Mucosa of stomach (tissue), 1 donor: ENCODE data around the gene MYRFL.
"Not testable (repeated sequence)": the region's sequence is repeated elsewhere in the genome, so short reads cannot be mapped to it uniquely, and the experiment has no call there.

Experiments
- H3K27me3 ChIP-seq: one replicate; pipeline ENCODE4 v1.7.0; 2013; ENCODE audit warnings: mild to moderate bottlenecking, low read length; ENCODE audit not compliant: control insufficient read depth, insufficient read depth
- H3K36me3 ChIP-seq: one replicate; pipeline ENCODE4 v1.7.0; 2013; ENCODE audit warnings: low read length; ENCODE audit not compliant: control insufficient read depth, insufficient read depth
- H3K4me1 ChIP-seq: one replicate; pipeline ENCODE4 v1.7.0; 2013; ENCODE audit warnings: mild to moderate bottlenecking, low read length; ENCODE audit not compliant: control insufficient read depth, insufficient read depth
- H3K4me3 ChIP-seq: one replicate; pipeline ENCODE4 v1.7.0; 2013; ENCODE audit warnings: low read length
- H3K9ac ChIP-seq: one replicate; pipeline ENCODE4 v1.7.0; 2013; ENCODE audit warnings: mild to moderate bottlenecking, low read length, moderate library complexity
- H3K9me3 ChIP-seq: one replicate; pipeline ENCODE4 v1.7.0; 2013; ENCODE audit warnings: mild to moderate bottlenecking, low read length, moderate library complexity; ENCODE audit not compliant: control insufficient read depth
- donor health status: Pancreatic carcinoma.

Gene MYRFL

DNA sequence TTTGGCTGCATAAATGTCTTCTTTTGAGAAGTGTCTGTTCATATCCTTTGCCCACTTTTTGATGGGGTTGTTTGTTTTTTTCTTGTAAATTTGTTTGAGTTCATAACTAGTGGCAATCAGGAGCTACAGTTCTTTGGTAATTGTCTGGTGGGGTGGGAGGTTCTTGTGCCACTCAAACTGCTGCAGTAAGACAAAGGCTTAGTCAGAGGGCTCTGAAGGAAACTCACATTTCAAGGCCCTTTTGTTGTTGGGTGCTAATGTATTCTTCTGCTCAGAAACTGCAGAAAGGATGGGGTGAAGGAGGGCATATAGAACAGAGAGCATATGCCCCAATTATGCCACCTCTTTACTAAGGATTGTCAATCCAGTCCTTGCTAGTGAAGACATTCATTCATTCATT lies 21.9 kb downstream of the MYRFL start:
- H3K27me3 ChIP-seq, result no peaks in the 10 kb centered on the region
- H3K9ac ChIP-seq, result no peak overlapping the region
- H3K4me1 ChIP-seq, result no peaks in the 10 kb centered on the region
- H3K36me3 ChIP-seq, result no peaks in the 10 kb centered on the region
- no peak overlapping the region for H3K4me3 ChIP-seq
- H3K9me3 ChIP-seq, result no peaks in the 10 kb centered on the region

DNA sequence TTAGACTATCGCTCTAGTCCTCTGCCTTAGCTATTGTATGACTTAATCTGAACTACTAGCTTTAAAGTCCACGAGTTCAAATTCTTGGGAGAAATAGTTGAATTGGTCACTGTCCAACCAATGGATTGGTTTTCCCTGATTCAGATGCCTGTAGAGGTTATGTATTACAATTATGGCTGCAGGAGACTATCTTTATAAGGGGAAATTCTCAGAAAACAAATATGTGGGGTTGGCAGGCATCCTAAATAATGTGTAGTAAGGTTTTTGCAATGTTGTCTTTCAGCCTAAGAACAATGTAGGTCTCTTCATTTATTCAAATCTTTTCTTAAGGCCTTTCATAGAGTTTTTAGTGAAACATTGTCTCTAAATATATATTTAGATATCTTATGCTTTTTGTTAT lies 26.9 kb downstream of the MYRFL start:
- Histone ChIP-seq H3K27me3 (no peaks in the 10 kb centered on the region), H3K4me3 (no peak overlapping the region), H3K9ac (no peak overlapping the region), H3K36me3 (no peaks in the 10 kb centered on the region), H3K4me1 (no peaks in the 10 kb centered on the region), H3K9me3 (no peaks in the 10 kb centered on the region)

DNA sequence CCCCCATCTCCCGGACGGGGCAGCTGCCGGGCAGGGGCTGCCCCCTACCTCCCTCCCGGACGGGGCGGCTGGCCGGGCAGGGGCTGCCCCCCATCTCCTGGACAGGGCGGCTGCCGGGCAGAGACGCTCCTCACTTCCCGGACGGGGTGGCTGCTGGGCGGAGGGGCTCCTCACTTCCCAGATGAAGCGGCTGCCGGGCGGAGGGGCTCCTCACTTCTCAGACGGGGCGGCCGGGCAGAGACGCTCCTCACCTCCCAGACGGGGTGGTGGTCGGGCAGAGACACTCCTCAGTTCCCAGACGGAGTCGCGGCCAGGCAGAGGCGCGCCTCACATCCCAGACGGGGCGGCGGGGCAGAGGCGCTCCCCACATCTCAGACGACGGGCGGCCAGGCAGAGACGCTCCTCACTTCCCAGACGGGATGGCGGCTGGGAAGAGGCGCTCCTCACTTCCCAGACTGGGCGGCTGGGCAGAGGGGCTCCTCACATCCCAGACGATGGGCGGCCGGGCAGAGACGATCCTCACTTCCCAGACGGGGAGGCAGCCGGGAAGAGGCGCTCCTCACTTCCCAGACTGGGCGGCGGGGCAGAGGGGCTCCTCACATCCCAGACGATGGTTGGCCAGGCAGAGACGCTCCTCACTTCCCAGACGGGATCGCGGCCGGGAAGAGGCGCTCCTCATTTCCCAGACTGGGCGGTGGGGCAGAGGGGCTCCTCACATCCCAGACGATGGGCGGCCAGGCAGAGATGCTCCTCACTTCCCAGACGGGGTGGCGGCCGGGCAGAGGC lies 28.3 kb downstream of the MYRFL start:
- H3K9me3 ChIP-seq, H3K36me3 ChIP-seq, H3K4me1 ChIP-seq, H3K4me3 ChIP-seq, H3K27me3 ChIP-seq, H3K9ac ChIP-seq: not testable (repeated sequence)

DNA sequence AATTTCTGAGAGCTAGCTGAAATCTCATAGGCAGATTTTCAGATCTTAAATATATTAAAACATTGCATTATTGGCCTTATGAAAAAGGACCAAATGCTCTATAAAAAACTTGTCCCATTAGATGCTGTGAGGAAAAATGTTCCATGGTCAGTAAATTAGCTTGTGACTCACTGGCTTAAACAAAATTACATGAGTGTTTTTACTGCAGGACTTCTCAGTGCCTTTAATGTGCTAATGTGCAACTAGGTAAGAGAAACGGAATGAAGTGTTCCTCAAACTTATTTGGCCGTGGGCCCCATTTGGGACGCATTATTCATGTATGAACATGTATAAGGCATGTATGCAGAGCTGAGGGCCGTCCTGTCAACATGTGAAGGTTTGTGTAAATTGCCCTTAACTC lies 41.7 kb downstream of the MYRFL start:
- Histone ChIP-seq H3K9me3 (no peaks in the 10 kb centered on the region), H3K36me3 (no peaks in the 10 kb centered on the region), H3K4me1 (no peaks in the 10 kb centered on the region), H3K27me3 (no peaks in the 10 kb centered on the region), H3K9ac (no peak overlapping the region), H3K4me3 (no peak overlapping the region)

DNA sequence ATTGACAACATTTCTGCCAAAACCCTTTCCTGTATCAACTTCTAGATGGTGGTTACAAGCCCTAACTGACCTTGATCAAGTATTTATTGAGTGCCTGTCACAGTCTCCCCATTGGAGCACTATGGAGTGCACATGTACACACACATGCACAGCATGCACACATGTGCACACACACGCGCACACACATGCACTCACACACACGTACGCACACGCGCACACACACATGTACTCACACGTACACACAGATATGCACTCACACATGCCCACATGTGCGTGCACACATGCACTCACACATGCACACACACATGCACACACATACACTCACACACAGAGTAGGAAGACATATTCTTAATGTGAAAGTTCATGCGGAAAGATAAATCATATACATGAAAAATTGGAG lies 43.7 kb downstream of the MYRFL start:
- Histone ChIP-seq H3K4me1 (no peaks in the 10 kb centered on the region), H3K9me3 (no peaks in the 10 kb centered on the region), H3K9ac (no peak overlapping the region), H3K4me3 (no peak overlapping the region), H3K36me3 (no peaks in the 10 kb centered on the region), H3K27me3 (no peaks in the 10 kb centered on the region)

DNA sequence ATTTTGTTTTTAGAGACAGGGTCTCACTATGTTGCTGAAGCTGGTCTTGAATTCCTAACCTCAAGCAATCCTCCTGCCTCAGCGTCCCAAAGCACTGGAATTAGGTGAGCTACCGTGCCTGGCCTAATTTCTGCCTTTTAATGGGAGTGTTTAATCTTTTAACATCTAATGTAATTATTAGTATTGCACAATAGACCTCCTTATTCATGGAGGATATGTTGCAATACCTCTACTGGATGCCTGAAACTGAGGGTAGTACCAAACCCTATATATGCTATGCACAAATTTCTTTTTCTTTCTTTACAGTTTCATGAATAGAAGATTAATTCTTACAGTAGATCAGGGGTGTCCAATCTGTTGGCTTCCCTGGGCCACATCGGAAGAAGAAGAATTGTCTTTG lies 47.8 kb downstream of the MYRFL start:
- Histone ChIP-seq H3K4me3 (no peak overlapping the region), H3K9me3 (no peaks in the 10 kb centered on the region), H3K4me1 (no peaks in the 10 kb centered on the region), H3K36me3 (no peaks in the 10 kb centered on the region), H3K9ac (no peak overlapping the region), H3K27me3 (no peaks in the 10 kb centered on the region)

DNA sequence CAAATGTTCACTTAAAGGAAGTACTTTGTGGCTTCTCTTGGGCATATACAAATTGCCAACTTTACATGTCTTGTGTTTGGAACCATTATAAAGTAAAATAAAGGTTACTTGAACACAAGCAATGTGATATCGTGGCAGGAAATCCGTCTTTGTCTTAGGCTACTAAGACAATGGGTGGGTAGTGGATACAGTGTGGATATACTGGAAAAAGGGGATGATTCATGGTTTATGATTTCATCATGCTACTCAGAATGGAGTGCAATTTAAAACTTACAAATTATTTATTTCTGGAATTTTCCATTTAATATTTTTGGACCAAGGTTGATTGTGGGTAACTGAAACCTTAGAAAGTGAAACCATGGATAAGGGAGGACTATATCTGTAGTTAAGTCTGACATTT lies 48.4 kb downstream of the MYRFL start:
- no peak overlapping the region for H3K4me3 ChIP-seq
- H3K27me3 ChIP-seq, result no peaks in the 10 kb centered on the region
- no peaks in the 10 kb centered on the region for H3K9me3 ChIP-seq
- no peaks in the 10 kb centered on the region for H3K4me1 ChIP-seq
- H3K36me3 ChIP-seq, result no peaks in the 10 kb centered on the region
- no peak overlapping the region for H3K9ac ChIP-seq

DNA sequence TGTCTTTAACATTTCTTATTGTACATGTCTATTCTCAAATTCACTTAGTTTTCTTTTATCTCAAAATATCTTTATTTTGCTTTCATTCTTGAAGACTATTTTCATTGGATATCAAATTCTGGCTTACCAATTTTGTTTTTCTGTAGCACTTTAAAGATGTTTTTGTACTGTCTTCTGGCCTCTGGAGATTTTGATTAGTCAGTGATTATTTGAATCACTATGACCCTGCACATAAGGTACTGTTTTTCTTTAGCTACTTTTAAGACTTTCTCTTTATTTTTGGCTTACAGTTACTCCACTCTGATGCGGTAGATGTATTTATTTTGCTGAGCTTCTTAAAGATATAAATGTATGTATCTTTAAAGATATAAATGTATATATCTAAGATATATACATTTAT lies 49.6 kb downstream of the MYRFL start:
- no peak overlapping the region for H3K9ac ChIP-seq
- peaks cover 9% of the 10 kb centered on the region for H3K27me3 ChIP-seq
- H3K9me3 ChIP-seq, result no peaks in the 10 kb centered on the region

DNA sequence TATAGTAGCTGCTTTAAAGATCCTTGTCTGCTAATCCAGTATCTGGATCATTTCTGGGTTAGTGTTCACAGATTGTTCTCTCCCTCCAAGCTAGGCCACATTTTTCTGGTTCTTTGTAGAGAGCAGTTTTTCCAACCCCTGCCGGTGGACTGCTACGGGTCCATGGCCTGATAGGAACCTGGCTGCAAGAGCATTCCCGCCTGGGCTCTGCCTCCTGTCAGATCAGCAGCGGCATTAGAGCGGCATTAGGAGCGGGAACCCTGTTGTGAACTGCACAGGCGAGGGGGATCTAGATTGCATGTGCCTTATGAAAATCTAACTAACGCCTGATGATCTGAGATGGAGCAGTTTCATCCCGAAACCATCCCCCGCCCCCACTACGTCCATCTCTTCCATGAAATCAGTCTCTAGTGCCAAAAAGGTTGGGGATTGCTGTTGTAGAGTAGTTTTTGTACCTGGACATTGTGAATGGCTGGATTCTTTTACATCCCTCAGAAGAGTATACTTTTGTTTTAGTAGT lies 50.4 kb downstream of the MYRFL start:
- Histone ChIP-seq H3K36me3 (no peaks in the 10 kb centered on the region), H3K4me3 (no peak overlapping the region), H3K4me1 (peaks cover 9% of the 10 kb centered on the region), H3K9ac (no peak overlapping the region), H3K9me3 (no peaks in the 10 kb centered on the region), H3K27me3 (peaks cover 11% of the 10 kb centered on the region)

More for the DNA sequence above, 49.6 kb downstream of the MYRFL start:
- Histone ChIP-seq H3K36me3 (no peaks in the 10 kb centered on the region), H3K4me1 (peaks cover 9% of the 10 kb centered on the region), H3K4me3 (no peak overlapping the region)

DNA sequence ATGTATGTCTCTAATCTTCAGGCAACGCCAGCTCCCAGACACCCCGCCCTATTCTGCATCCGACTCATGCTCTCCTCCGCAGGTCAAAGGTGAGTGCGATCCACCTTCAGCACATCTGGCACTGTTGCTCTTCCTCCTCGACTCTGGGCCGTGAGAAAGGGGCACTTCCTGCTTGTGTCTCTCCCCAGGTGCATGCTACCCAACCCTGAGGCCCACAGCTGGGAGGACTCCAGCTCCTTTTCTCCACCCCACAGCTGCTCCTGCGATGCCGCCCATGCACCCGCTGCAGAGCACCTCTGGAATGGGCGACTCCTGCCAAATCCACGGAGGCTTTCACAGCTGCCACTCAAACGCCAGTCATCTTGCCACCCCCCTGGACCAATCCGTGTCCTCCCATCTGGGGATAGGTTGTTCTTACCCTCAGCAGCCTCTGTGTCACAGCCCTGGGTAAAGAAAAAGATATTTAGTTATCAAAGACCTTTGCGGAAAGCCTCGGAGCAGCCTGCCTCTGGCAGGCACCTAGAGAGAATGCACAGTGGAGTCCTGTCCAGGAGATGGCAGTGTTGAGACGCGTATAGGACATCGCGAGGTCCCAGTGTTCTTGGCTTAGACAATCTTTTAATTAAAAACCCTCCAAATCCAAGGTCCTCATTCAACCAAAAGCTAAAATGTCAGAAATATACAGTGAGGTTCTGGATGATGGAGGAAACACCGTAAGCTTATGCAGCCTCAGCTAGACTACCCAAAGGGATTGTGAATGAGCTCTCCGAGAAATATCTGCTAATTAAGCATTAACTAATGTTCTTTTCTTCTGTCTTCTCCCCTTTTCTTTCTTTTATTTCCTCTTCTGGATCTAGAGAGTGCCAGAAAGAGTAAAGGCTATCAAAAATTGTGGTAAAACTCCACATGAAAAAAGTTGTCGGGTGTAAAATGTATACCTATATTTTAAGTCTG lies 54.3 kb downstream of the MYRFL start:
- H3K9me3 ChIP-seq, result no peaks in the 10 kb centered on the region
- H3K4me3 ChIP-seq, result peak overlapping the region; percentile 37
- H3K9ac ChIP-seq, result peak overlapping the region; percentile 38
- peaks cover 11% of the 10 kb centered on the region for H3K27me3 ChIP-seq
- H3K4me1 ChIP-seq, result peaks cover 9% of the 10 kb centered on the region
- H3K36me3 ChIP-seq, result no peaks in the 10 kb centered on the region

DNA sequence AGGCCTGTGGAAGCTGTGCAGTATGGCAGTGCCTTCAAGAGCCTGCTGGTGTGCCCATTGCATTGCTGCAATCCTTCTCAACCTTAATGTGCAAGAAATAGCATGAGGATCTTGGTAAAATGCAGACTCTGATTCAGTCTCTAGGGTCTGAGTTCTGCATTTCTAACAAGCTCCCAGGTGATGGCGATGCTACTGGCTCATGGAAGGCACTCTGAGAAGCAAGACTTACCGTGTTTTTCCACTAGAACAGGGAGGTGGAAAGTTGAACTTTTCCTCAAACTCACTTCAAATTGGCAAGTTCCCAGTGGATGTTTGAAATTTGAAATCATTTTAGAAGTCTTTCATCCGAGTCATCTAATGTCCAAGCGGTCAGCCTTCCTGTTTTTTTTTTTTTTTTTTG lies 55.5 kb downstream of the MYRFL start:
- H3K9me3 ChIP-seq, result no peaks in the 10 kb centered on the region
- peaks cover 9% of the 10 kb centered on the region for H3K4me1 ChIP-seq
- peaks cover 11% of the 10 kb centered on the region for H3K27me3 ChIP-seq
- H3K9ac ChIP-seq, result no peak overlapping the region
- H3K36me3 ChIP-seq, result no peaks in the 10 kb centered on the region
- no peak overlapping the region for H3K4me3 ChIP-seq

DNA sequence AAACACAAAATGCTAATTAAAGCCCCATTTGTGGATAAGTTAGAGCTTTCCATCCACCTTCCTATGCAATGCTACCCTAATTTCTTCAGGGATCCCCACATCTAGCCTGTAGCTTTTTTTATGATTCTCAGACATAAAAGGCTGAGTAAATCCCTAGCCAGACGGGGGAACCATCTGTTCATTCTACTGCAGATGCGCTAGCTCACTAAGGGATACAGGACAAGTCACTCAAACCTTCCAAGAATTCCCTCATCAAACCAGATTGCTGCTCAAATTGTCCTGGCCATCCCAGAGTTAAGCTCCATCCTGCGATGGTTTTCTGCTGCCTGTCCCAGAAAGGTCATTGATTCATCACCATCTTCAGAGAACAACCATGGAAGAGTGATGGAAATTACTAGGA lies 56.7 kb downstream of the MYRFL start:
- Histone ChIP-seq H3K9me3 (no peaks in the 10 kb centered on the region), H3K4me1 (peaks cover 9% of the 10 kb centered on the region), H3K4me3 (no peak overlapping the region), H3K36me3 (no peaks in the 10 kb centered on the region), H3K27me3 (peaks cover 11% of the 10 kb centered on the region), H3K9ac (no peak overlapping the region)
